Epidermal melanocyte (primary cell): ENCODE results near the gene PRPSAP2.

ENCODE experiments used
- DNase-seq: peaks from one replicate; pipeline ENCODE4 v3.0.0; 2011; ENCODE audit warnings: low spot score; ENCODE audit not compliant: insufficient read length

The PRPSAP2 gene

DNA sequence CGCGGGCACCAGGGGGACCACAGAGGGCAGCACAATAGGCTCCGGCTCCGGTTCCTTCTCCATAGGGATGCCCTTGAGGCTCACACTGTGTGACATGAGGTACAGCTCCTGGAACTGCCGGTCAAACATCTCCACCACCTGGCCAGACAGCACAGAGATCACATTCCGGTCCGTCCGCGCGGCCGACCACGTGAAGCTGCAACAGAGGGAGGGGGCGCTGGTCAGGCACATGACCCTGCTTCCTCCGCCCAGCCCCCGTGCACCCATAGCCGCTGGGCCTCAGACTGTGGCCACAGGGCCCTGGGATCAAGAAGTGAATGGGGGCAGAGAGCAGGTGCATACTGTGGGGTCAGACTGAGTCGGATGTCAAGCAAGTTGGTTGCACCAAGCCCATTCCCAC, 120.7 kb downstream of the PRPSAP2 start:
- DNase-seq = no peak
